Right renal cortex interstitium (tissue), 3 donors: Measurements from ENCODE around the gene CATSPER3. TPM values are rescaled to one million over a fixed set of nuclear protein-coding genes. Genes with fewer than 3 reads are reported as not detected.

Experiments
- DNase-seq, 3 donors: peaks; one replicate each; pipeline ENCODE4 v3.0.0-alpha.2; 2013; ENCODE audit warnings: low read depth in 3 of 3, low spot score in 2 of 3
- polyA plus RNA-seq, 3 donors: library from polyadenylated mRNA; unstranded; fragments of 120-200 nt; gene quantifications; one replicate each; pipeline ENCODE4 v1.2.1, GENCODE V29; 2013; ENCODE audit not compliant: insufficient read length in 3 of 3

Gene CATSPER3
- polyA plus RNA-seq, 3 donors: 0.82 to 1.2 (median 0.98) TPM

GRCh38 chr5:135009736-135010501 lies 42.2 kb downstream of the CATSPER3 start:
- DNase-seq: no peak

- no peak for DNase-seq
Measured at GRCh38 chr5:135010502-135011354, 43.0 kb downstream of the CATSPER3 start.

- DNase-seq: no peak
Measured at GRCh38 chr5:135011355-135012032, 43.8 kb downstream of the CATSPER3 start.

GRCh38 chr5:135012033-135012588 lies 44.4 kb downstream of the CATSPER3 start:
- no peak for DNase-seq

GRCh38 chr5:135012951-135013391 lies 45.3 kb downstream of the CATSPER3 start:
- no peak for DNase-seq

GRCh38 chr5:135013445-135013844 lies 45.7 kb downstream of the CATSPER3 start:
- DNase-seq: no peak

- no peak for DNase-seq
Measured at GRCh38 chr5:135013947-135014570, 46.4 kb downstream of the CATSPER3 start.

- no peak for DNase-seq
Measured at GRCh38 chr5:135015942-135016341, 48.2 kb downstream of the CATSPER3 start.

GRCh38 chr5:135016861-135017290 lies 49.2 kb downstream of the CATSPER3 start:
- DNase-seq: no peak

GRCh38 chr5:135018457-135018856 lies 50.8 kb downstream of the CATSPER3 start:
- DNase-seq: no peak

GRCh38 chr5:135019314-135019713 lies 51.6 kb downstream of the CATSPER3 start:
- no peak for DNase-seq

GRCh38 chr5:135020111-135020895 lies 52.6 kb downstream of the CATSPER3 start:
- no peak for DNase-seq

GRCh38 chr5:135024956-135025729 lies 57.4 kb downstream of the CATSPER3 start:
- no peak for DNase-seq

- DNase-seq: no peak
Measured at GRCh38 chr5:135025730-135026644, 58.3 kb downstream of the CATSPER3 start.

GRCh38 chr5:135026645-135027265 lies 59.0 kb downstream of the CATSPER3 start:
- DNase-seq: no peak

GRCh38 chr5:135027266-135027696 lies 59.6 kb downstream of the CATSPER3 start:
- no peak for DNase-seq
